A549 treated with GW870086 at 1 μM for 4 hours (cell line): ENCODE results near the gene CD80. TPM values are rescaled to one million over a fixed set of nuclear protein-coding genes. Genes with fewer than 3 reads are reported as not detected.

Experiments used
- total RNA-seq: library from RNA; stranded (reverse); fragments of 200-300 nt; extraction: Qiagen RNA extraction; gene quantifications from 5 replicates; pipeline ENCODE4 v1.2.3, GENCODE V29; 2022; ENCODE audit warnings: low read depth

Gene CD80
- not detected in 5 replicates for total RNA-seq

GRCh38 chr3:119559441-119559963 is at the start of gene CD80:
Gene CD80, minus strand, starts transcription at chr3:119559614. Its CDS starts 1,886 bp downstream, at chr3:119557728.

GRCh38 chr3:119597548-119598288 is 38.3 kb upstream of the CD80 start, which contains the start of gene PLA1A:
Gene PLA1A, plus strand, starts transcription at chr3:119597885. Its CDS starts 29 bp downstream, at chr3:119597914.

GRCh38 chr3:119579366-119580066 is 20.1 kb upstream of the CD80 start, which contains the start of gene ADPRH:
Gene ADPRH, plus strand, starts transcription at chr3:119579492. Its CDS starts 2,678 bp downstream, at chr3:119582170.

GRCh38 chr3:119498186-119499011 is 61.0 kb downstream of the CD80 start, which contains the start of gene TIMMDC1:
Gene TIMMDC1, plus strand, starts transcription at chr3:119498547. Its CDS starts 187 bp downstream, at chr3:119498734.

Other genes starting within 250 kb of the CD80 start
- 24.4 to 27.4 TPM (median 25.3 TPM) in 5 replicates for gene TMEM39A, start 96.0 kb downstream of the CD80 start, total RNA-seq
- 7.9 to 9.3 TPM (median 8.3 TPM) in 5 replicates for gene POGLUT1, start 90.7 kb downstream of the CD80 start, total RNA-seq
- gene TIMMDC1, start 61.1 kb downstream of the CD80 start, total RNA-seq = 62.7 to 91.1 TPM (median 86.0 TPM) in 5 replicates
- 2.8 to 3.3 TPM (median 3.0 TPM) in 5 replicates for gene ADPRH, start 19.9 kb upstream of the CD80 start, total RNA-seq
- gene PLA1A, start 38.3 kb upstream of the CD80 start, total RNA-seq = 0.11 to 0.56 TPM (median 0.44 TPM) in 5 replicates
- 0.09 to 0.79 TPM (median 0.21 TPM) in 5 replicates for gene POPDC2, start 101.0 kb upstream of the CD80 start, total RNA-seq
- gene COX17, start 117.8 kb upstream of the CD80 start, total RNA-seq = 98.6 to 134 TPM (median 107 TPM) in 5 replicates
- gene CFAP91, start 143.4 kb upstream of the CD80 start, total RNA-seq = 0.11 to 0.43 TPM (median 0.31 TPM) in 4 of 5 replicates, not detected in the other
- gene NR1I2, start 222.5 kb upstream of the CD80 start, total RNA-seq = not detected in 5 replicates